ENCODE measurements around the gene PRR14. TPM values are rescaled to one million over a fixed set of nuclear protein-coding genes. Genes with fewer than 3 reads are reported as not detected.
A peak's percentile ranks its signal among the peaks of the same experiment; 100 is the strongest.

PRR14 gene
- total and polyA plus RNA-seq, 4 donors, result 7.5 to 13.5 (median 8.9) TPM

DNA sequence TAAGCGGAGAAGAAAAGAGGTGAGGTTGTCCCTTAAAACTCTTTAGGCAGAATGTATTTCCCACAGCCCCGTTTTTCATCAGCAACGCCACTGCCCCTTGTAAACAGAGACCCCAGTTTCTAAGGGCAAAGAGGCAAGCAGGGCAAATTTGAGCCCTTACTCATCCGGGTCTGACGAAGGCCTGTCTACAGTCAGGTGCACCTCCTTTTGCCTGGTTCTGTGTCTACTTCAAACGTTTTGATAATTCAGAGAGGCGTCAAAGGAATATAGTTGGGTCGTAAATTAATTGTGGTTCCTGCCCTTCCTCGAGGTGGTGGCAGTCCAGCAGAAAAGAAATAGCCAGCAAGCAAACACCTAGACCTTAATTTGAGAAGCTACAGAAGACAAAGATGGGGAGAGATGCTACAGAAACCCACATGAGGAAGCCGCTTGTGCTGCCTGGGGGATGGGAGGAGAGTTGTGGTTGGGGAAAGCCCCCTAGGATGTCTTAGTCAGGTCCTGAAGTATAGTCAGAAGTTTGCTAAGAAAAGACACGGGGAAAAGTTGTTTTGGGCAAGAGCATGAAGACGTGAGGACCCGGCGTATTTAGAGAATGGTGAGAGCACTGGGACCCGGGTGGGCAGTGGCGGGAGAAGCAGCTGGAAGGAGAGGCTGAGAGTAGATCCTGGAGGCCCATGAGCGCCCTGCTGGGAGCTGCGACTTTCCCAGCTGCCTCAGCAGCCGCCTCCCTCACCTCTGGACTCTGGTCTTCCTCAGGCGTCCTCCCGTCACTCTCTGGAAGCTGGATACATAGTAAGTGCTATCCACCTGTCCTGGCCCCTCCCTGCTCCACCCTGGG lies 9.9 kb downstream of the PRR14 start:
- peaks cover 3 to 37% (median 31%) of the 10 kb centered on the region in 4 donors for H3K4me1 ChIP-seq (ENCODE audit: control insufficient read depth in 4 of 4, insufficient read depth in 4 of 4, low read length in 3 of 4)

DNA sequence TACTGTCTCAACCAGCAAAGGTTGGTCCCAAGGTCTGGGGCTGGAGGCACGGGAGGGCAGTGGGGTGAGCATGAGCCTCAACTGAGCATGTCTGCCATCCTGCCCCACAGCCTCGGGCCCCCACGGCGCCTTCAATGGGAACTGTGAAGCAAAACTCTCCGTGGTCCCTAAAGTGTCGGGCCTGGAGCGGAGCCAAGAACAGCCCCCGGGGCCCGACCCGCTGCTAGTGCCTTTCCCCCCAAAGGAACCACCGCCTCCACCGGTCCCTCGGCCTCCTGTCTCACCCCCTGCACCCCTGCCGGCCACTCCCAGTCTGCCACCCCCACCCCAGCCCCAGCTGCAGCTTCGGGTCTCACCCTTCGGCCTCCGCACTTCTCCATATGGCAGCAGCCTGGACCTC lies 11.7 kb downstream of the PRR14 start:
- DNase-seq (ENCODE audit: low spot score), result no peak
- Histone ChIP-seq H3K4me3 (ENCODE audit: low read depth in 1 of 3, low read length in 3 of 3) (no peak overlapping the region), H3K9me3 (ENCODE audit: control insufficient read depth in 4 of 4, low read length in 3 of 4) (no peaks in the 10 kb centered on the region), H3K36me3 (ENCODE audit: control insufficient read depth in 4 of 4, insufficient read depth in 3 of 4, low read depth in 1 of 4, low read length in 3 of 4) (peaks cover 21 to 53% (median 36%) of the 10 kb centered on the region in 4 donors), H3K9ac (ENCODE audit: low read depth in 1 of 2, low read length in 2 of 2) (no peak overlapping the region), H3K27ac (ENCODE audit: low read depth in 1 of 2, low read length in 2 of 2) (no peak overlapping the region), H3K4me1 (ENCODE audit: control insufficient read depth in 4 of 4, insufficient read depth in 4 of 4, low read length in 3 of 4) (peaks cover 0 to 28% (median 22%) of the 10 kb centered on the region in 4 donors), H3K27me3 (ENCODE audit: control insufficient read depth in 4 of 4, insufficient read depth in 4 of 4, low read length in 3 of 4) (no peaks in the 10 kb centered on the region)
- TF ChIP-seq, protein P1, sequence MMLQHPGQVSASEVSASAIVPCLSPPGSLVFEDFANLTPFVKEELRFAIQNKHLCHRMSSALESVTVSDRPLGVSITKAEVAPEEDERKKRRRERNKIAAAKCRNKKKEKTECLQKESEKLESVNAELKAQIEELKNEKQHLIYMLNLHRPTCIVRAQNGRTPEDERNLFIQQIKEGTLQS (IDR thresholded peaks at IDR 0.05), result no peak
- no peak for TF ChIP-seq YY1 (IDR thresholded peaks at IDR 0.05)
- WGBS, result 92% methylated on average over 17 of the region's 17 CpGs

More for the DNA sequence above, 9.9 kb downstream of the PRR14 start:
- WGBS, result 53% methylated on average over 21 of the region's 21 CpGs
- Histone ChIP-seq H3K36me3 (ENCODE audit: control insufficient read depth in 4 of 4, insufficient read depth in 3 of 4, low read depth in 1 of 4, low read length in 3 of 4) (peaks cover 20 to 41% (median 26%) of the 10 kb centered on the region in 4 donors), H3K27me3 (ENCODE audit: control insufficient read depth in 4 of 4, insufficient read depth in 4 of 4, low read length in 3 of 4) (no peaks in the 10 kb centered on the region), H3K9me3 (ENCODE audit: control insufficient read depth in 4 of 4, low read length in 3 of 4) (no peaks in the 10 kb centered on the region), H3K27ac (ENCODE audit: low read depth in 1 of 2, low read length in 2 of 2) (peak overlapping the region; percentile 93 to 95), H3K4me3 (ENCODE audit: low read depth in 1 of 3, low read length in 3 of 3) (peak overlapping the region; percentile 65 to 88 (median 83)), H3K9ac (ENCODE audit: low read depth in 1 of 2, low read length in 2 of 2) (peak overlapping the region; percentile 84 to 94)
- peak in 1 of 2 donors; percentile 32 for TF ChIP-seq HNF4A (conservative IDR thresholded peaks at IDR 0.05)
- no peak for TF ChIP-seq SP1 (IDR thresholded peaks at IDR 0.05)
- no peak for DNase-seq (ENCODE audit: low spot score)

DNA sequence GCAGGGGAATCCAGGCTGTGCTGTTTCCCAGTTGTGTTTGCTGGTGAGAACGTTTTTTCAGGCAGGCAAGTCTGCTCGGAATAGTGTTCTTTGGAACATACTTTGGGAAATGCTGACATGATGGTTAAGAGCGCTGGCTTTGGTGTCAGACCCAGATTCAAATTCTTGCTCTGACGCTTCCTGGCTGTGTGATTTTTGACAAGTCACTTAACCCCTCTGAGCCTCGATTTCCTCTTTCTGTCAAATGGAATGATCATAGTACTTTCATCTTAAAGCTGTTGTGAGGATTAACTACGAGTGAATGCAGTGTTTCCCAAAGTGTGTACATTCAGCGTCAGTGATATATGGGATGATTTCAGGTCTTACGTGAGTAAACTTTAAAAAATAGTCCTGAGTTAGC lies 12.3 kb downstream of the PRR14 start:
- Histone ChIP-seq H3K4me1 (ENCODE audit: control insufficient read depth in 4 of 4, insufficient read depth in 4 of 4, low read length in 3 of 4) (peaks cover 0 to 26% (median 20%) of the 10 kb centered on the region in 4 donors), H3K27ac (ENCODE audit: low read depth in 1 of 2, low read length in 2 of 2) (no peak overlapping the region), H3K36me3 (ENCODE audit: control insufficient read depth in 4 of 4, insufficient read depth in 3 of 4, low read depth in 1 of 4, low read length in 3 of 4) (peaks cover 21 to 59% (median 40%) of the 10 kb centered on the region in 4 donors), H3K4me3 (ENCODE audit: low read depth in 1 of 3, low read length in 3 of 3) (no peak overlapping the region), H3K27me3 (ENCODE audit: control insufficient read depth in 4 of 4, insufficient read depth in 4 of 4, low read length in 3 of 4) (no peaks in the 10 kb centered on the region), H3K9me3 (ENCODE audit: control insufficient read depth in 4 of 4, low read length in 3 of 4) (no peaks in the 10 kb centered on the region), H3K9ac (ENCODE audit: low read depth in 1 of 2, low read length in 2 of 2) (no peak overlapping the region)
- WGBS, result 88% methylated on average over 8 of the region's 8 CpGs
- TF ChIP-seq GABPA (IDR thresholded peaks at IDR 0.05 in 1 of 2, conservative IDR thresholded peaks at IDR 0.05 in 1 of 2), result no peak
- TF ChIP-seq TAF1 (conservative IDR thresholded peaks at IDR 0.05), result no peak
- no peak for TF ChIP-seq EGR1 (IDR thresholded peaks at IDR 0.05; ENCODE audit: low read depth in 2 of 2)
- no peak for TF ChIP-seq HNF4A (conservative IDR thresholded peaks at IDR 0.05)
- no peak for TF ChIP-seq RXRA (IDR thresholded peaks at IDR 0.05)
- TF ChIP-seq, protein P2, sequence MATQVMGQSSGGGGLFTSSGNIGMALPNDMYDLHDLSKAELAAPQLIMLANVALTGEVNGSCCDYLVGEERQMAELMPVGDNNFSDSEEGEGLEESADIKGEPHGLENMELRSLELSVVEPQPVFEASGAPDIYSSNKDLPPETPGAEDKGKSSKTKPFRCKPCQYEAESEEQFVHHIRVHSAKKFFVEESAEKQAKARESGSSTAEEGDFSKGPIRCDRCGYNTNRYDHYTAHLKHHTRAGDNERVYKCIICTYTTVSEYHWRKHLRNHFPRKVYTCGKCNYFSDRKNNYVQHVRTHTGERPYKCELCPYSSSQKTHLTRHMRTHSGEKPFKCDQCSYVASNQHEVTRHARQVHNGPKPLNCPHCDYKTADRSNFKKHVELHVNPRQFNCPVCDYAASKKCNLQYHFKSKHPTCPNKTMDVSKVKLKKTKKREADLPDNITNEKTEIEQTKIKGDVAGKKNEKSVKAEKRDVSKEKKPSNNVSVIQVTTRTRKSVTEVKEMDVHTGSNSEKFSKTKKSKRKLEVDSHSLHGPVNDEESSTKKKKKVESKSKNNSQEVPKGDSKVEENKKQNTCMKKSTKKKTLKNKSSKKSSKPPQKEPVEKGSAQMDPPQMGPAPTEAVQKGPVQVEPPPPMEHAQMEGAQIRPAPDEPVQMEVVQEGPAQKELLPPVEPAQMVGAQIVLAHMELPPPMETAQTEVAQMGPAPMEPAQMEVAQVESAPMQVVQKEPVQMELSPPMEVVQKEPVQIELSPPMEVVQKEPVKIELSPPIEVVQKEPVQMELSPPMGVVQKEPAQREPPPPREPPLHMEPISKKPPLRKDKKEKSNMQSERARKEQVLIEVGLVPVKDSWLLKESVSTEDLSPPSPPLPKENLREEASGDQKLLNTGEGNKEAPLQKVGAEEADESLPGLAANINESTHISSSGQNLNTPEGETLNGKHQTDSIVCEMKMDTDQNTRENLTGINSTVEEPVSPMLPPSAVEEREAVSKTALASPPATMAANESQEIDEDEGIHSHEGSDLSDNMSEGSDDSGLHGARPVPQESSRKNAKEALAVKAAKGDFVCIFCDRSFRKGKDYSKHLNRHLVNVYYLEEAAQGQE (IDR thresholded peaks at IDR 0.05), result no peak
- TF ChIP-seq HNF4G (IDR thresholded peaks at IDR 0.05), result no peak
- TF ChIP-seq, protein P3, sequence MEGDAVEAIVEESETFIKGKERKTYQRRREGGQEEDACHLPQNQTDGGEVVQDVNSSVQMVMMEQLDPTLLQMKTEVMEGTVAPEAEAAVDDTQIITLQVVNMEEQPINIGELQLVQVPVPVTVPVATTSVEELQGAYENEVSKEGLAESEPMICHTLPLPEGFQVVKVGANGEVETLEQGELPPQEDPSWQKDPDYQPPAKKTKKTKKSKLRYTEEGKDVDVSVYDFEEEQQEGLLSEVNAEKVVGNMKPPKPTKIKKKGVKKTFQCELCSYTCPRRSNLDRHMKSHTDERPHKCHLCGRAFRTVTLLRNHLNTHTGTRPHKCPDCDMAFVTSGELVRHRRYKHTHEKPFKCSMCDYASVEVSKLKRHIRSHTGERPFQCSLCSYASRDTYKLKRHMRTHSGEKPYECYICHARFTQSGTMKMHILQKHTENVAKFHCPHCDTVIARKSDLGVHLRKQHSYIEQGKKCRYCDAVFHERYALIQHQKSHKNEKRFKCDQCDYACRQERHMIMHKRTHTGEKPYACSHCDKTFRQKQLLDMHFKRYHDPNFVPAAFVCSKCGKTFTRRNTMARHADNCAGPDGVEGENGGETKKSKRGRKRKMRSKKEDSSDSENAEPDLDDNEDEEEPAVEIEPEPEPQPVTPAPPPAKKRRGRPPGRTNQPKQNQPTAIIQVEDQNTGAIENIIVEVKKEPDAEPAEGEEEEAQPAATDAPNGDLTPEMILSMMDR (IDR thresholded peaks at IDR 0.05; ENCODE audit: low read depth, low read length, missing input control), result no peak
- no peak for TF ChIP-seq FOXA2 (IDR thresholded peaks at IDR 0.05)
- TF ChIP-seq, protein P4, sequence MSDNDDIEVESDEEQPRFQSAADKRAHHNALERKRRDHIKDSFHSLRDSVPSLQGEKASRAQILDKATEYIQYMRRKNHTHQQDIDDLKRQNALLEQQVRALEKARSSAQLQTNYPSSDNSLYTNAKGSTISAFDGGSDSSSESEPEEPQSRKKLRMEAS (IDR thresholded peaks at IDR 0.05), result no peak
- TF ChIP-seq, protein P5, sequence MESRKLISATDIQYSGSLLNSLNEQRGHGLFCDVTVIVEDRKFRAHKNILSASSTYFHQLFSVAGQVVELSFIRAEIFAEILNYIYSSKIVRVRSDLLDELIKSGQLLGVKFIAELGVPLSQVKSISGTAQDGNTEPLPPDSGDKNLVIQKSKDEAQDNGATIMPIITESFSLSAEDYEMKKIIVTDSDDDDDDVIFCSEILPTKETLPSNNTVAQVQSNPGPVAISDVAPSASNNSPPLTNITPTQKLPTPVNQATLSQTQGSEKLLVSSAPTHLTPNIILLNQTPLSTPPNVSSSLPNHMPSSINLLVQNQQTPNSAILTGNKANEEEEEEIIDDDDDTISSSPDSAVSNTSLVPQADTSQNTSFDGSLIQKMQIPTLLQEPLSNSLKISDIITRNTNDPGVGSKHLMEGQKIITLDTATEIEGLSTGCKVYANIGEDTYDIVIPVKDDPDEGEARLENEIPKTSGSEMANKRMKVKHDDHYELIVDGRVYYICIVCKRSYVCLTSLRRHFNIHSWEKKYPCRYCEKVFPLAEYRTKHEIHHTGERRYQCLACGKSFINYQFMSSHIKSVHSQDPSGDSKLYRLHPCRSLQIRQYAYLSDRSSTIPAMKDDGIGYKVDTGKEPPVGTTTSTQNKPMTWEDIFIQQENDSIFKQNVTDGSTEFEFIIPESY (IDR thresholded peaks at IDR 0.05), result no peak
- TF ChIP-seq FOXA1 (IDR thresholded peaks at IDR 0.05), result no peak
- no peak for TF ChIP-seq YY1 (IDR thresholded peaks at IDR 0.05)
- no peak for TF ChIP-seq RAD21 (IDR thresholded peaks at IDR 0.05)
- no peak for TF ChIP-seq NR2F2 (IDR thresholded peaks at IDR 0.05)
- TF ChIP-seq SP1 (IDR thresholded peaks at IDR 0.05), result no peak
- TF ChIP-seq, protein P1 (IDR thresholded peaks at IDR 0.05), result no peak
- no peak for TF ChIP-seq JUND (IDR thresholded peaks at IDR 0.05)
- DNase-seq (ENCODE audit: low spot score), result no peak
